ENCODE data around the gene NFAM1. TPM values are rescaled to one million over a fixed set of nuclear protein-coding genes. Genes with fewer than 3 reads are reported as not detected.

Gene NFAM1
- polyA plus RNA-seq, 2 donors: 0.24 to 0.28 TPM

DNA sequence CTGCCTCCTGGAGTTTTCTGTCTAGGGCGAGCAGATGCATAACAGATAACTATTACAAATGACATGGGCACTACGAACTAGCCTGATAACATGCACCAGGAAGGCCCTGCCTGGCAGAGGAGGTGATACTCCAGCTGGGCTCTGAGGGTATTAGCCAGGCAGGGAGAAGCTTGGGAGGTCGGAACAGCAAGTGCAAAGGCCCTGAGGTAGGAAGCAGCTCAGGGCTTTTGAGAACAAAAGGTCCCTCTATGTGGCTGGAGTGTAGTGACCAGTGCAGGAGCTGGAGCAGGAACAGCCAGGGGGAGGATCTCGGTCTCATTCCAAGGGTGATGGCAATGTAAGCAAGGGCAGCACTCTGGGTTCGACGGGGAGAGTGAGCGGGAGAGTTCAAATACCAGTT is 100.1 kb downstream of the NFAM1 start:
- WGBS, 2 donors: 86 to 87% methylated on average over 7 of the region's 7 CpGs
- no peaks in the 10 kb centered on the region for H3K27me3 ChIP-seq (ENCODE audit: control insufficient read depth in 1 of 2, insufficient read depth in 2 of 2, low read length in 2 of 2)
- H3K4me1 ChIP-seq (ENCODE audit: control insufficient read depth in 2 of 2, insufficient read depth in 2 of 2, low read length in 1 of 2): peaks cover 4 to 8% of the 10 kb centered on the region in 2 donors
- no peak overlapping the region for H3K27ac ChIP-seq (ENCODE audit: low read depth in 2 of 2, low read length in 1 of 2)
- no peak overlapping the region for H3K4me3 ChIP-seq (ENCODE audit: low read depth in 1 of 2, low read length in 2 of 2)
- H3K36me3 ChIP-seq (ENCODE audit: control insufficient read depth in 2 of 2, insufficient read depth in 2 of 2, low read length in 1 of 2): no peaks in the 10 kb centered on the region
- no peaks in the 10 kb centered on the region for H3K9me3 ChIP-seq (ENCODE audit: control insufficient read depth in 2 of 2, insufficient read depth in 1 of 2, low read depth in 1 of 2, low read length in 1 of 2)

DNA sequence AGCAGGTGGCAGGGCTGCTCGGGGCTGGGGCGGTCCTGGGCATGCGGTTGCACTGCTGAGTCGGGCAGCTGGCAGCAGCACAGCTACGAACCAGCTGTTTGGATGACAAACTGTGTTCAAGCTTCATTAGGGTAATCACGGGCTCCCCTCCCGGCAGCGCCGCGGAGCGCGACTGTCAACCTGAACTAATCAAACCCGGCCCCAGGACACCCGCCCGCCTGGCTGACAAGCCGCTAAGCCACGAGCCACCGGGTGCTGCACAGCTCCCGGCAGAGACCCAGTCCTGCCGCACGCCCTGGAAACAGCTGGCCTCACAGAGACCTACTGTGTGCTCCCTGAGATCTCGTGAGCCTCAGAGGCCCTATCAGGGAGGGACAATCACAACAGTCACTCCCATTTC is 101.2 kb downstream of the NFAM1 start:
- H3K27ac ChIP-seq (ENCODE audit: low read depth in 2 of 2, low read length in 1 of 2): no peak overlapping the region
- peaks cover 6 to 10% of the 10 kb centered on the region in 2 donors for H3K4me1 ChIP-seq (ENCODE audit: control insufficient read depth in 2 of 2, insufficient read depth in 2 of 2, low read length in 1 of 2)
- H3K27me3 ChIP-seq (ENCODE audit: control insufficient read depth in 1 of 2, insufficient read depth in 2 of 2, low read length in 2 of 2): no peaks in the 10 kb centered on the region
- no peaks in the 10 kb centered on the region for H3K36me3 ChIP-seq (ENCODE audit: control insufficient read depth in 2 of 2, insufficient read depth in 2 of 2, low read length in 1 of 2)
- WGBS, 2 donors: 32 to 44% methylated on average over 22 of the region's 22 CpGs
- no peak overlapping the region for H3K4me3 ChIP-seq (ENCODE audit: low read depth in 1 of 2, low read length in 2 of 2)
- no peaks in the 10 kb centered on the region for H3K9me3 ChIP-seq (ENCODE audit: control insufficient read depth in 2 of 2, insufficient read depth in 1 of 2, low read depth in 1 of 2, low read length in 1 of 2)

Other genes starting within 250 kb of the NFAM1 start
- gene TCF20, start 161.8 kb downstream of the NFAM1 start, polyA plus RNA-seq: 10 to 100 TPM; 14.5 to 15.0 TPM
- 10 to 100 TPM in 1 of 2 donors, 1 to 10 TPM in 1; 8.8 to 19.0 TPM for gene RRP7A, start 87.4 kb upstream of the NFAM1 start, polyA plus RNA-seq
- 1 to 10 TPM; 1.5 to 6.0 TPM for gene SERHL2, start 121.6 kb upstream of the NFAM1 start, polyA plus RNA-seq
- 10 to 100 TPM; 20.0 to 28.7 TPM for gene POLDIP3, start 182.5 kb upstream of the NFAM1 start, polyA plus RNA-seq
- under 1 TPM in 1 of 2 donors, not detected in 1; 0.31 TPM for gene ATP5MGL, start 208.2 kb upstream of the NFAM1 start, polyA plus RNA-seq
- gene CYB5R3, start 217.0 kb upstream of the NFAM1 start, polyA plus RNA-seq: 100 to 1,000 TPM in 1 of 2 donors, 10 to 100 TPM in 1; 52.7 to 112 TPM

All from esophagus (tissue), 2 donors.